ENCODE data around the gene MCTP1.

Gene MCTP1

GRCh38 chr5:95068289-95068910, 216.5 kb downstream of the MCTP1 start:
- TF ChIP-seq CTCF (IDR thresholded peaks at IDR 0.05; ENCODE audit: low read length, missing control alignments), result no peak
- DNase-seq (ENCODE audit: low read depth), result no peak
- no peak overlapping the region for H3K4me3 ChIP-seq (replicated peaks; ENCODE audit: low read depth, low read length)

GRCh38 chr5:95066048-95066447, 218.8 kb downstream of the MCTP1 start:
- no peak overlapping the region for H3K4me3 ChIP-seq (replicated peaks; ENCODE audit: low read depth, low read length)
- TF ChIP-seq CTCF (IDR thresholded peaks at IDR 0.05; ENCODE audit: low read length, missing control alignments), result no peak
- no peak for DNase-seq (ENCODE audit: low read depth)

GRCh38 chr5:95063492-95063891, 221.4 kb downstream of the MCTP1 start:
- H3K4me3 ChIP-seq (replicated peaks; ENCODE audit: low read depth, low read length), result no peak overlapping the region
- no peak for TF ChIP-seq CTCF (IDR thresholded peaks at IDR 0.05; ENCODE audit: low read length, missing control alignments)
- DNase-seq (ENCODE audit: low read depth), result no peak

GRCh38 chr5:95060098-95060497, 224.8 kb downstream of the MCTP1 start:
- H3K4me3 ChIP-seq (replicated peaks; ENCODE audit: low read depth, low read length), result no peak overlapping the region
- no peak for TF ChIP-seq CTCF (IDR thresholded peaks at IDR 0.05; ENCODE audit: low read length, missing control alignments)
- no peak for DNase-seq (ENCODE audit: low read depth)

GRCh38 chr5:95059636-95060035, 225.3 kb downstream of the MCTP1 start:
- DNase-seq (ENCODE audit: low read depth), result no peak
- H3K4me3 ChIP-seq (replicated peaks; ENCODE audit: low read depth, low read length), result no peak overlapping the region
- no peak for TF ChIP-seq CTCF (IDR thresholded peaks at IDR 0.05; ENCODE audit: low read length, missing control alignments)

GRCh38 chr5:95057615-95058014, 227.3 kb downstream of the MCTP1 start:
- no peak overlapping the region for H3K4me3 ChIP-seq (replicated peaks; ENCODE audit: low read depth, low read length)
- DNase-seq (ENCODE audit: low read depth), result no peak
- no peak for TF ChIP-seq CTCF (IDR thresholded peaks at IDR 0.05; ENCODE audit: low read length, missing control alignments)

- TF ChIP-seq CTCF (IDR thresholded peaks at IDR 0.05; ENCODE audit: low read length, missing control alignments), result no peak
- H3K4me3 ChIP-seq (replicated peaks; ENCODE audit: low read depth, low read length), result no peak overlapping the region
- no peak for DNase-seq (ENCODE audit: low read depth)
Observed at GRCh38 chr5:95053253-95053652, 231.6 kb downstream of the MCTP1 start.
